ENCODE data around the gene IL10.

Gene IL10

GRCh38 chr1:206742719-206743383 lies 29.4 kb downstream of the IL10 start:
- TF ChIP-seq CTCF (conservative IDR thresholded peaks at IDR 0.05; ENCODE audit: low read length), result no peak
- no peak overlapping the region for H3K4me3 ChIP-seq (ENCODE audit: low read length)
- DNase-seq (ENCODE audit: low read depth), result no peak

DNA sequence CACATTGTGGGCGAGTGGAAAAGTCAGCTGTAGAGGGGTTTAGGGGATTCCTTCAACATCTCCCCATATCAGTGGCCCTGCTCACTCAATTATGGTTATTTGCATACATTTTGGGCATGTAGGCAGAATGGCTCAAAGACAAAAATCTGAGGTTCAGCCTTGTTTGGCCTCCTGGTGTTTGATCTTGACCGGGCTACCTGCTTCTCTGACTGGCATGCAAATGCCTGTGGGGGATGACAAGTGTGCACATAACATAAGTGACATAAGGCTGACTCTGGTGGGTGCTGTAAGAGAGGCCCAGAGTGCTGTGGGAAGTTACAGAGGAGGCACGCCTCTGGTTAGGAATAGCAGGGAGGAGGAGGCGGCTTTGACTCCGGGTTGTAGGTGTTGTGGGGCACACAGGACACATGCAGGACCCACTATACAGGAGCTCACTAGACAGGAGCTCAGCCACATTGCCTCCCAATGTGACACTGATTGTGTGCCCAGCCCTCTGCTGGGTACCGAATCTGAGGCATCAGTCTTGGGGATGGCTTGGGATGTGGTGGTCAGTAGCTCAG lies 31.1 kb downstream of the IL10 start:
- H3K4me3 ChIP-seq (ENCODE audit: low read length), result no peak overlapping the region
- TF ChIP-seq CTCF (conservative IDR thresholded peaks at IDR 0.05; ENCODE audit: low read length), result no peak
- DNase-seq (ENCODE audit: low read depth), result no peak

GRCh38 chr1:206739411-206740076 lies 32.8 kb downstream of the IL10 start:
- DNase-seq (ENCODE audit: low read depth), result no peak
- no peak for TF ChIP-seq CTCF (conservative IDR thresholded peaks at IDR 0.05; ENCODE audit: low read length)

DNA sequence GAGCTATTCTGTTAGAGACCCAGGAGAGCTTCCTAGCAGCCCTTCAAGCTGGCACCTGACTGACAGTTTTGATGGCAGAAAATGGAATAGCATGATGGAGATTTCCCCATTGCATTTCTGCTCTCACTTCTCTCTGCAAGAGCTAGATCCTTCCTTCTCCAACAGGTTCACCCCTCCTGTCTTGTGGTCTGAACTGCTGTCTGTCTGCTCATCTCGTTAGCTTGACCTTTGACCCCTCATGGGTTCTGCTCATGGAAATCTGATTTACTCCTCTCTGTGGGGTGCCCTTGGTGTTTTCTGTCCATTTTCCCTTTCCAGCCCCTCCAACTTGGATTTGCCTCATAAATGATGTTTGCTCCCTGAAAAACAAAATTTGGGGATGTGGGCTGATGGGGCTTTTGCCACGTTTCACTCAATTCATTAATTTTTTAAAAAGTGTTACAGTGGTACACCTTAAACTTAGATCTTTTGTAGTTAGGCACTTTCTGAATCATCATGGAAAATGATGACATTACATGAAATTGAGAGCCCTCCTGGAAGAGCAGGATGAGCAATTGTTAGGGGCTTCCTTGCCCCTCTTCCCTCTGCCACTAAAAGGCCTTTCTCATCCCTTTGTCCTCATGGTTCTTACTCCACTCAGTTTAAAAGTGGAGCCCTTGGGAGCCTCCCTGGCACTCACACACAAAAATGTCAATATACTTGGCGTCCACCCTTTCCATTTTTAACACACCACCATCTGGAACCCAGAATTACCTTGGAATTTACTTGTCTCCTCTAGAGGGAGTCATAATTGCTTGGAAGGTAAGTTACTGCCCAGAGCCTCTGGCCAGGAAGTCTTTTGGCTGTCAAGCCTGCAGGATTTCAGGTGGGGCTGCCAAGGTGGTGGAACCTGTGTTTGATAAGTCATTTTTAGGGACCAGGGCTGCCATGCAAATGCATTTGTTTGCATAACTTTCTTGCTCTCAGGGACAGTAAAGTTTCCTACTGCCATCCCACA lies 33.6 kb downstream of the IL10 start:
- peak; percentile 53 for DNase-seq (ENCODE audit: low read depth)
- peak; percentile 55 for TF ChIP-seq CTCF (conservative IDR thresholded peaks at IDR 0.05; ENCODE audit: low read length)
- no peak overlapping the region for H3K4me3 ChIP-seq (ENCODE audit: low read length)

More at GRCh38 chr1:206739411-206740076, 32.8 kb downstream of the IL10 start:
- H3K4me3 ChIP-seq (ENCODE audit: low read length), result no peak overlapping the region

DNA sequence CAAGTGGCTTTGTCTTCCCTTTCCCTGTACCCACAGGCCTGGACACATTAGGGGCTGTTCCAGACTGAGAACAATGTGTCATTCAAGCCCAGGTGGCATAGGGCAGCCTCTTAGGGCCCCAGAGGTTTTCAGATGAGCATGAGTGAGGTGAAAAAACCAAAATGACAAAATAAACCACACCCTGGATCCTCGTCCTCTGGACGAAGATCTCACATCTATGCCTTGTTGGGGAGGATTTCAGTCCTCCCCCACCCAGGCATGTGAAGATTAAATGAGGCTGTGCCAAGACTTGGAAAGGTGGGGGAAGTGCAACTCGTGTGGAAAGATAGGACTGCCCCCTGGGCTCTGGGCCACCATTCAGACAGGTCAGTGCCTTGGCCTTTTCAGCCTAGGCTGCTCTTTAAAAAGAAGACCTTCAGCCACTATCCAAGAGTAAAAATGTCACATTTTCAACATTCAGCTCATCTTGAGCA lies 34.5 kb downstream of the IL10 start:
- DNase-seq (ENCODE audit: low read depth), result no peak

More for the DNA sequence above, 34.5 kb downstream of the IL10 start:
- TF ChIP-seq CTCF (conservative IDR thresholded peaks at IDR 0.05; ENCODE audit: low read length), result no peak
- no peak overlapping the region for H3K4me3 ChIP-seq (ENCODE audit: low read length)
